Measurements from ENCODE around the gene PPA2. TPM values are rescaled to one million over a fixed set of nuclear protein-coding genes. Genes with fewer than 3 reads are reported as not detected.

Gene PPA2
- total RNA-seq = 100 to 1,000 TPM in 1 of 3 donors, 10 to 100 TPM in 2; 78.3 to 130 (median 91.2) TPM
- long read RNA-seq, donor 1, transcript PPA2-201 (12 exons, 1,684 nt) = major isoform, 29 of 46 reads
- long read RNA-seq, donor 1, partial matches to known transcripts = 2 of 46 reads
- long read RNA-seq, donor 1, other reads (novel, unspliced or antisense) = 10 of 46 reads
- long read RNA-seq, donor 2, transcript PPA2-201 (12 exons, 1,684 nt) = major isoform, 65 of 81 reads
- long read RNA-seq, donor 2, partial matches to known transcripts = 1 of 81 reads
- long read RNA-seq, donor 2, other reads (novel, unspliced or antisense) = 7 of 81 reads

GRCh38 chr4:105473324-105474098 lies at the start of gene PPA2:
Gene PPA2, minus strand, starts transcription at chr4:105474062. Its CDS starts 12 bp downstream, at chr4:105474050.
- peak within 1 kb of the TSS; percentile 97 for H3K4me3 ChIP-seq
- DNase-seq (peak; percentile 90 to 94 (median 92)), ATAC-seq (peak; percentile 96)
- H3K9me3 ChIP-seq = no peaks in the 10 kb centered on the region
- intact Hi-C loops (cut with DNase I, micrococcal nuclease) = loop anchor here (2.0 to 5.0 kb wide), 2 partner anchors 326 to 333 kb away; partner anchors contain the start of gene TET2 (in 1 of the 2)
- peaks cover 3% of the 10 kb centered on the region for H3K4me1 ChIP-seq (ENCODE audit: low read depth)
- H3K36me3 ChIP-seq (ENCODE audit: low read depth) = no peaks in the 10 kb centered on the region
- TF ChIP-seq CTCF (IDR thresholded peaks at IDR 0.05) = no peak

GRCh38 chr4:105520819-105521790 lies 47.2 kb upstream of the PPA2 start:
- peak in 1 of 3 donors; percentile 87 for DNase-seq
- H3K4me1 ChIP-seq (ENCODE audit: low read depth) = no peaks in the 10 kb centered on the region
- H3K36me3 ChIP-seq (ENCODE audit: low read depth) = no peaks in the 10 kb centered on the region
- no peaks in the 10 kb centered on the region for H3K9me3 ChIP-seq
- no peak overlapping the region for H3K4me3 ChIP-seq
- intact Hi-C loops (cut with DNase I, micrococcal nuclease) = loop anchor here in 1 of 2 donors (5.0 kb wide), 1 partner anchor 111 kb away; no protein-coding TSS in a partner anchor
- TF ChIP-seq CTCF (IDR thresholded peaks at IDR 0.05) = peak; percentile 32
- ATAC-seq = peak; percentile 75

GRCh38 chr4:105510245-105510644 lies 36.4 kb upstream of the PPA2 start:
- Histone ChIP-seq H3K36me3 (ENCODE audit: low read depth) (no peaks in the 10 kb centered on the region), H3K4me3 (no peak overlapping the region), H3K9me3 (peaks cover 3% of the 10 kb centered on the region), H3K4me1 (ENCODE audit: low read depth) (no peaks in the 10 kb centered on the region)
- DNase-seq (no peak), ATAC-seq (no peak)
- intact Hi-C loops (cut with DNase I, micrococcal nuclease) = no loop called here
- no peak for TF ChIP-seq CTCF (IDR thresholded peaks at IDR 0.05)

- intact Hi-C loops (cut with DNase I, micrococcal nuclease) = no loop called here
- DNase-seq (no peak), ATAC-seq (no peak)
- Histone ChIP-seq H3K4me3 (no peak overlapping the region), H3K36me3 (ENCODE audit: low read depth) (no peaks in the 10 kb centered on the region), H3K9me3 (no peaks in the 10 kb centered on the region), H3K4me1 (ENCODE audit: low read depth) (no peaks in the 10 kb centered on the region)
- no peak for TF ChIP-seq CTCF (IDR thresholded peaks at IDR 0.05)
Observed at GRCh38 chr4:105509714-105510113, 35.9 kb upstream of the PPA2 start.

- Histone ChIP-seq H3K4me1 (ENCODE audit: low read depth) (no peaks in the 10 kb centered on the region), H3K36me3 (ENCODE audit: low read depth) (no peaks in the 10 kb centered on the region), H3K4me3 (no peak overlapping the region), H3K9me3 (no peaks in the 10 kb centered on the region)
- DNase-seq (no peak), ATAC-seq (no peak)
- intact Hi-C loops (cut with DNase I, micrococcal nuclease) = no loop called here
- no peak for TF ChIP-seq CTCF (IDR thresholded peaks at IDR 0.05)
Observed at GRCh38 chr4:105509291-105509690, 35.4 kb upstream of the PPA2 start.
